GM06990 (cell line): ENCODE data around the gene NHSL2.

Experiments used
- DNase-seq: peaks from one replicate; pipeline ENCODE4 v3.0.0-alpha.2; 2011; ENCODE audit not compliant: insufficient read length; ENCODE audit errors: extremely low read depth
- H3K27me3 ChIP-seq: replicated peaks from 2 replicates; pipeline ENCODE4 v1.6.0; 2011; ENCODE audit warnings: low read length; ENCODE audit not compliant: control insufficient read depth, insufficient read depth
- H3K36me3 ChIP-seq: 2 replicates; pipeline ENCODE4 v1.5.1; 2011; ENCODE audit warnings: low read length; ENCODE audit not compliant: control insufficient read depth, insufficient read depth
- H3K4me3 ChIP-seq: replicated peaks from 2 replicates; pipeline ENCODE4 v1.5.1; 2011; ENCODE audit warnings: low read depth, mild to moderate bottlenecking, control low read depth, low read length
- TF ChIP-seq, protein P1 (sequence below): IDR thresholded peaks from 2 replicates; pipeline ENCODE4 v1.5.1; 2011; ENCODE audit warnings: low read length, control low read depth, mild to moderate bottlenecking, inconsistent platforms; ENCODE audit not compliant: insufficient read depth, poor library complexity, severe bottlenecking

NHSL2 gene

DNA sequence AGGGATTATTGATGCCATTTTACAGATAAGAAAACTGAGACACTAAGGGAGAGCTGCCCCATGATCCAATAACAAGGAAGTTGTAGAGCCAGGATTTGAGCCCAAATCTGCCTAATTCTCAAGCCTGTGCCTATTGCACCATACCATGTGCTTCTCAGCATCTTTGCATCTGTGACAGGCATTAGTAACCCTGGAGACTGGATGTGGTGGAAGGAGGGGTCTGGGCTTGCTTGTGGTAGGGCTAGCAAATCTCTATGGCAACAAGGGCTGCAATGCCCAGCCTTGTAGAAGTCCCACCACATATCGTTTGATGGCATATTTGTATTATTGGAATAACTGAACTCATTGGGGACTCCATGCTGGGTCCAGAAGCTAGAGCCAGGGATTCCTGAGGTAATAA lies 163.0 kb downstream of the NHSL2 start:
- no peak for DNase-seq
- no peaks in the 10 kb centered on the region for H3K36me3 ChIP-seq
- peaks cover 2% of the 10 kb centered on the region; the same call in 1 of the 2 replicates for H3K27me3 ChIP-seq
- no peak overlapping the region for H3K4me3 ChIP-seq
- TF ChIP-seq, protein P1, sequence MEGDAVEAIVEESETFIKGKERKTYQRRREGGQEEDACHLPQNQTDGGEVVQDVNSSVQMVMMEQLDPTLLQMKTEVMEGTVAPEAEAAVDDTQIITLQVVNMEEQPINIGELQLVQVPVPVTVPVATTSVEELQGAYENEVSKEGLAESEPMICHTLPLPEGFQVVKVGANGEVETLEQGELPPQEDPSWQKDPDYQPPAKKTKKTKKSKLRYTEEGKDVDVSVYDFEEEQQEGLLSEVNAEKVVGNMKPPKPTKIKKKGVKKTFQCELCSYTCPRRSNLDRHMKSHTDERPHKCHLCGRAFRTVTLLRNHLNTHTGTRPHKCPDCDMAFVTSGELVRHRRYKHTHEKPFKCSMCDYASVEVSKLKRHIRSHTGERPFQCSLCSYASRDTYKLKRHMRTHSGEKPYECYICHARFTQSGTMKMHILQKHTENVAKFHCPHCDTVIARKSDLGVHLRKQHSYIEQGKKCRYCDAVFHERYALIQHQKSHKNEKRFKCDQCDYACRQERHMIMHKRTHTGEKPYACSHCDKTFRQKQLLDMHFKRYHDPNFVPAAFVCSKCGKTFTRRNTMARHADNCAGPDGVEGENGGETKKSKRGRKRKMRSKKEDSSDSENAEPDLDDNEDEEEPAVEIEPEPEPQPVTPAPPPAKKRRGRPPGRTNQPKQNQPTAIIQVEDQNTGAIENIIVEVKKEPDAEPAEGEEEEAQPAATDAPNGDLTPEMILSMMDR, result no peak

DNA sequence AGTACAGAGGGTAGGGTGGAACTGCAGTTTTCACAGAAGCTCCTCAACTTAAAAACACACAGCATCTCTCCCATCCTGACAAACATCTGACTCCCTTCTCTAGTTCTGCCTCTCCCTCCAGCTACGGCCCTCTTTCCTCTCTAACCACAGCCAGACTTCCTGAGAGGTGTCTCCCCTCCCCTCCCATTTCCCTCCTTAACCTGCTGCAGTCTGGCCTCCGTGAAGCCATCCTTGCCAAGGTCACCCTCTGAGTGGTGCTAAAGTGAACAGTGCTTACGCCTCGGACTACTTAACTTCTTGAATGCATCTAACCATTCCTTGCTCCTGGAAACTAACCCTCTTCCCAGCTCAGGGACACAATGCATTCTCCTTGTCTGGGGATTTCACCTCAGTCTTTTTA lies 167.8 kb downstream of the NHSL2 start:
- no peak overlapping the region for H3K4me3 ChIP-seq
- TF ChIP-seq, protein P1, result no peak
- H3K36me3 ChIP-seq, result no peaks in the 10 kb centered on the region

DNA sequence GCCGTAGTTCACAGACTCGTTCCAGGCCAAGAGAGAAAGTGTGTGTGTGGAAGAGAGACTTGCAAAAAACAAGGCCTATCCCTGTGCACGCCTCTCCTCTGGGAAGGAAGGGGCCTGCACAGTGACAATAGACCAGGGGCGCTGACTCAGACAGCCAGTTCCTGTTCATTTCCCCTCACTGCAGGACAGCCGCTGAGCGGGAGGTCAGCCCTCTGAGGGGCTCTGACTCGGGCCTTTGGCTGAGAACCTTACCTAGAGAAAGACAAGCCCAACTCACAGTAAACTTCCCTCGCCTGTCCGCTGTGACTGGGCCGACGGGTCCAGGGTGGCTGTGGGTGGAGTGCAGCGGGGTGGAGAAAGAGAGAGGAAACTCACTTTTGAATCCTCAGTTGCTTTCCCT lies 169.0 kb downstream of the NHSL2 start:
- Histone ChIP-seq H3K36me3 (no peaks in the 10 kb centered on the region), H3K27me3 (no peaks in the 10 kb centered on the region), H3K4me3 (no peak overlapping the region)
- DNase-seq, result no peak
- TF ChIP-seq, protein P1, result no peak

More for the DNA sequence above, 167.8 kb downstream of the NHSL2 start:
- H3K27me3 ChIP-seq, result no peaks in the 10 kb centered on the region
- DNase-seq, result no peak

DNA sequence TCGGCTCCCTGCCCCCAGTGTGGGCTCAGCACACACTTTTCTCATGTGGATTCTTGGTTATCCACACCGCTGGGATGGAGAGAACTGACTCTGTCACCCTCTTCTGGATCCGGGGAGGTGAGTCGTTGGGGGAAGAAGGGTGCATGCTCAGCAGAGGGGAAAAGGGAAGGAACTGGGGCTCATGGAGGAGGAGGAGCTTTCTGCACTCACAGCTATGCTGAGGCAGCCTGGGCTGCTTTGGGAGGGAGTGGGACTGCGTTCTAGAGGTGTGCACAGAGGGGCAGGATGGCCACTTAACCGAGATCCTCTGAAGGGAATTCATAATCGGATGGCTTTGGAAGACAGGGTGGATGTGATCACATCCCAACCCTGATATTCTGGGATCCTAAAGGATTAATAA lies 169.5 kb downstream of the NHSL2 start:
- TF ChIP-seq, protein P1, result no peak
- no peak for DNase-seq
- no peaks in the 10 kb centered on the region for H3K36me3 ChIP-seq
- no peaks in the 10 kb centered on the region for H3K27me3 ChIP-seq
- no peak overlapping the region for H3K4me3 ChIP-seq

DNA sequence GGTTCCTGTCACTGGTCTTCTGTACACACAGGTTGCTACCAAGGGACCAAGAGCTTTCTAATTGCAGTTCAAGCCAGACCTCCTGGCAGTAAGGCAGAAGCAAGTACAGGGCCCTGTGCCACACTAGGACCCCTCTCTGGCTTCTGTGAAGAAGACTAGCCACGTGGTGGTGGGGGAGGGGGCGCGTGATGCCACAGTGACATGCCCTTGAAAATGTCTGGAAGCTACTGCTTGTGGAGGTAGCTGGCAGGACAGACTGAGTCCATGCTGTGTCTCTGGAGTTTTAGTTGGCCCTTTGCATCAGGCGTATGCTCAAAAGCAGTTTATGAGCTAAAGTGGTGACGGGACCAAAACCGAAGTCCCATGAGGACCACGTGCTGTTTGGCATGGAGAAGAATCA lies 170.2 kb downstream of the NHSL2 start:
- H3K4me3 ChIP-seq, result no peak overlapping the region
- no peaks in the 10 kb centered on the region for H3K36me3 ChIP-seq
- DNase-seq, result no peak
- TF ChIP-seq, protein P1, result no peak
- no peaks in the 10 kb centered on the region for H3K27me3 ChIP-seq
